K562 (cell line): ENCODE measurements around the gene ZRANB1. TPM values are rescaled to one million over a fixed set of nuclear protein-coding genes. Genes with fewer than 3 reads are reported as not detected.

Source experiments
- ATAC-seq: fragments of 200-7000 bp; cut with Tn5 transposase; 3 replicates; pipeline ENCODE4 v1.9.1; 2020; ENCODE audit warnings: moderate library complexity
- BruUV-seq: library from RNA; stranded (reverse); fragments of 400-500 nt; replicated peaks from 2 replicates; lab custom pipeline; 2021; lab: Mats Ljungman, UMichigan
- CTCF ChIA-PET: fragments of 300-600 bp; formaldehyde crosslinking; extraction: SDS; loops from one replicate; lab custom pipeline; 2021; ENCODE audit warnings: low intra/inter-chr PET ratio; lab: Yijun Ruan, JAX
- POLR2A ChIA-PET: fragments of 300-600, 350-650 bp; sonication (Branson Sonifier 250); formaldehyde crosslinking; extraction: SDS; loops from one replicate; lab custom pipeline; 2021; ENCODE audit warnings: antibody characterized with exemption, inconsistent platforms; lab: Yijun Ruan, JAX
- DNase-seq, 4 experiments: peaks; one replicate each; pipeline versions ENCODE4 v3.0.0 to v3.0.0-alpha.2; 2011 to 2018; ENCODE audit warnings: low spot score in 3 of 4, mixed read lengths in 3 of 4; ENCODE audit errors: extremely low read depth in 1 of 4
- FAIRE-seq: peaks from 2 replicates; lab custom pipeline; 2011; peaks lifted over from hg19 to GRCh38; lab: Jason Lieb, UNC
- H2AFZ ChIP-seq: 2 replicates; pipeline ENCODE4 v1.6.0; 2011; ENCODE audit warnings: low read depth, low read length, control low read depth, inconsistent platforms
- H3K27ac ChIP-seq: fragments of 200-600 bp; 3 replicates; pipeline ENCODE4 v1.8.0; 2011; ENCODE audit warnings: low read depth, mild to moderate bottlenecking, control low read depth, inconsistent platforms, low read length, moderate library complexity, mixed read lengths; ENCODE audit errors: extremely low read depth
- H3K27me3 ChIP-seq, 2 experiments: fragments of 300-600 bp in 1 of 2; 2 replicates in 1 of 2; 3 replicates in 1 of 2; pipeline versions ENCODE4 v1.6.0 to v1.8.0; 2011; ENCODE audit warnings: inconsistent platforms in 2 of 2, low read length in 2 of 2, mild to moderate bottlenecking in 1 of 2, mixed read lengths in 1 of 2, moderate library complexity in 1 of 2; ENCODE audit not compliant: control insufficient read depth in 2 of 2, insufficient read depth in 2 of 2
- H3K36me3 ChIP-seq: fragments of 300-600 bp; 3 replicates; pipeline ENCODE4 v1.8.0; 2011; ENCODE audit warnings: mild to moderate bottlenecking, low read length, inconsistent platforms; ENCODE audit not compliant: control insufficient read depth, insufficient read depth
- H3K4me1 ChIP-seq, 2 experiments: fragments of 200-600 bp in 1 of 2; replicated peaks in 1 of 2; 2 replicates in 1 of 2; 3 replicates in 1 of 2; pipeline versions ENCODE4 v1.5.1 to v1.8.0; 2011; ENCODE audit warnings: inconsistent platforms in 2 of 2, low read length in 2 of 2, mild to moderate bottlenecking in 1 of 2, mixed read lengths in 1 of 2, moderate library complexity in 1 of 2; ENCODE audit not compliant: control insufficient read depth in 2 of 2, insufficient read depth in 2 of 2
- H3K4me2 ChIP-seq: 2 replicates; pipeline ENCODE4 v1.6.1; 2011; ENCODE audit warnings: low read length, control low read depth, inconsistent platforms, mixed read lengths; ENCODE audit not compliant: insufficient read depth
- H3K4me3 ChIP-seq: fragments of 200-600 bp; sonication (generic), shearing (Covaris generic); 2 replicates; pipeline ENCODE4 v1.5.1; 2016; ENCODE audit warnings: control low read depth, inconsistent platforms
- H3K79me2 ChIP-seq: fragments of 200-600 bp; 3 replicates; pipeline ENCODE4 v1.8.0; 2011; ENCODE audit warnings: low read length, inconsistent platforms; ENCODE audit not compliant: control insufficient read depth, insufficient read depth
- H3K9ac ChIP-seq, 2 experiments: 2 replicates each; pipeline versions ENCODE4 v1.6.0 to v1.6.1; 2011; ENCODE audit warnings: low read depth in 2 of 2, low read length in 2 of 2, control low read depth in 1 of 2, inconsistent platforms in 1 of 2, mild to moderate bottlenecking in 1 of 2, mixed read lengths in 1 of 2; ENCODE audit not compliant: insufficient read depth in 1 of 2
- H3K9me1 ChIP-seq: one replicate; pipeline ENCODE4 v1.6.0; 2011; ENCODE audit warnings: inconsistent platforms, mild to moderate bottlenecking, low read length, moderate library complexity; ENCODE audit not compliant: control insufficient read depth, insufficient read depth
- H3K9me3 ChIP-seq: replicated peaks from 2 replicates; pipeline ENCODE4 v1.5.1; 2011; ENCODE audit warnings: low read depth, low read length, inconsistent platforms; ENCODE audit not compliant: control insufficient read depth, insufficient read depth
- H4K20me1 ChIP-seq: replicated peaks from 2 replicates; pipeline ENCODE4 v1.6.1; 2011; ENCODE audit warnings: low read length, inconsistent platforms, mixed read lengths; ENCODE audit not compliant: control insufficient read depth, insufficient read depth
- BCL6 ChIP-seq: fragments of 250-450 bp; sonication (Bioruptor Pico); IDR thresholded peaks from 2 replicates; pipeline ENCODE4 v1.4.0; 2020
- CREM ChIP-seq: IDR thresholded peaks from 2 replicates; pipeline ENCODE4 v1.6.1; 2014; ENCODE audit warnings: antibody characterized with exemption, low read depth
- ETV6 ChIP-seq, 3 experiments: fragments of 150-350 bp in 1 of 3; sonication (generic) in 1 of 3; formaldehyde crosslinking in 1 of 3; IDR thresholded peaks; 2 replicates each; pipeline versions ENCODE4 v1.6.1 to v1.8.0; 2014 to 2022; ENCODE audit warnings: borderline replicate concordance in 2 of 3, low read depth in 2 of 3, antibody characterized with exemption in 1 of 3, low read length in 1 of 3, mild to moderate bottlenecking in 1 of 3, missing genetic modification reagents in 1 of 3
- FOXK2 ChIP-seq, 2 experiments: fragments of 450-650 bp; IDR thresholded peaks in 1 of 2; conservative IDR thresholded peaks in 1 of 2; 2 replicates each; pipeline ENCODE4 v1.6.1; 2016; ENCODE audit warnings: low read depth in 2 of 2, mild to moderate bottlenecking in 1 of 2
- IFI16 ChIP-seq: fragments of 250-450 bp; sonication (Bioruptor Pico); IDR thresholded peaks from 2 replicates; pipeline ENCODE4 v2.1.2; 2022; ENCODE audit warnings: mild to moderate bottlenecking, inconsistent platforms
- KDM2B ChIP-seq: fragments of 250-450 bp; sonication (Bioruptor Pico); IDR thresholded peaks from 2 replicates; pipeline ENCODE4 v1.8.0; 2021; ENCODE audit warnings: mild to moderate bottlenecking, moderate library complexity
- KLF16 ChIP-seq: IDR thresholded peaks from 2 replicates; pipeline ENCODE4 v1.6.1; 2016; ENCODE audit warnings: antibody characterized with exemption
- MAFG ChIP-seq: fragments of 450-650 bp; conservative IDR thresholded peaks from 2 replicates; pipeline ENCODE4 v1.6.1; 2016; ENCODE audit warnings: missing genetic modification characterization, missing compliant biosample characterization
- PHF20 ChIP-seq: fragments of 450-650 bp; IDR thresholded peaks from 2 replicates; pipeline ENCODE4 v1.6.1; 2018; ENCODE audit not compliant: partially characterized antibody
- POLR3A ChIP-seq: IDR thresholded peaks from 2 replicates; pipeline ENCODE4 v1.6.1; 2011; ENCODE audit warnings: borderline replicate concordance, mild to moderate bottlenecking, moderate library complexity; ENCODE audit not compliant: insufficient read length, insufficient read depth; ENCODE audit errors: extremely low read depth
- POU5F1 ChIP-seq: fragments of 150-350 bp; IDR thresholded peaks from 2 replicates; pipeline ENCODE4 v1.6.1; 2014; ENCODE audit warnings: borderline replicate concordance, low read length, low read depth, mild to moderate bottlenecking; ENCODE audit not compliant: partially characterized antibody
- SIX5 ChIP-seq, 2 experiments: IDR thresholded peaks; 2 replicates each; pipeline ENCODE4 v1.6.1; 2011; ENCODE audit warnings: low read length in 2 of 2, borderline replicate concordance in 1 of 2, low read depth in 1 of 2, mild to moderate bottlenecking in 1 of 2, moderate library complexity in 1 of 2; ENCODE audit not compliant: insufficient read depth in 1 of 2
- ZNF589 ChIP-seq: fragments of 200-800 bp; sonication (Bioruptor generic); IDR thresholded peaks from 2 replicates; pipeline ENCODE4 v1.6.1; 2016; ENCODE audit warnings: low read depth, missing genetic modification characterization, missing compliant biosample characterization
- ZNF717 ChIP-seq: fragments of 250-450 bp; sonication (Bioruptor Pico); IDR thresholded peaks from 2 replicates; pipeline ENCODE4 v1.5.0; 2021
- WGBS: fragments of 100-300 bp; shearing (Covaris generic); methylation state at CpG from one replicate; pipeline ENCODE4 v1.1.6; 2016; ENCODE audit warnings: low coverage, mixed read lengths; ENCODE audit not compliant: insufficient coverage; ENCODE audit errors: missing lambda C conversion rate; 5-methylcytosine and 5-hydroxymethylcytosine counted together
- in situ Hi-C: fragments of 300-500 bp; cut with MboI; formaldehyde crosslinking; loops from 4 replicates; pipeline ENCODE4 v1.15.0; 2018; ENCODE audit warnings: inconsistent platforms, mixed read lengths
- intact Hi-C: fragments of 100-400 bp; cut with micrococcal nuclease; formaldehyde crosslinking; loops from 2 replicates; pipeline ENCODE4 v1.14.2; 2022
- polyA plus RNA-seq, 8 experiments: library from polyadenylated mRNA; depleted of rRNA in 4 of 8; stranded (reverse) in 5 of 8; unstranded in 3 of 8; fragments of >200 nt; fragmentation: Nextera tagmentation in 2 of 8; fragmentation: Illumina TruSeq in 1 of 8; extraction: Ambion mirVana in 2 of 8; extraction: Trizol in 1 of 8; gene quantifications; 2 replicates each; pipeline versions ENCODE4 v1.2.1 to v1.2.3, GENCODE V29; 2011 to 2014; ENCODE audit warnings: inconsistent platforms in 1 of 8, missing spikeins in 1 of 8
- total RNA-seq, 7 experiments: library from RNA; depleted of rRNA in 6 of 7; stranded (reverse); fragments of >200 nt in 6 of 7; fragmentation: Illumina TruSeq in 2 of 7; extraction: Trizol in 2 of 7; gene quantifications; 2 replicates each; pipeline versions ENCODE4 v1.2.1 to v1.2.3, GENCODE V29; 2011 to 2021; ENCODE audit warnings: low replicate concordance in 1 of 7
- TF ChIP-seq, protein P1 (sequence below): sonication (generic); formaldehyde crosslinking; IDR thresholded peaks from 2 replicates; pipeline ENCODE4 v1.8.0; 2022; ENCODE audit warnings: missing genetic modification reagents, mild to moderate bottlenecking, moderate library complexity, borderline replicate concordance
- TF ChIP-seq, protein P2 (sequence below): fragments of 450-650 bp; IDR thresholded peaks from 2 replicates; pipeline ENCODE4 v1.6.1; 2017; ENCODE audit warnings: antibody characterized with exemption, mild to moderate bottlenecking

Gene ZRANB1
- total and polyA plus RNA-seq, 9 of the 15 experiments (the other 6 are each of a cell fraction or from before 2014, with no cell fraction given) = 0.07 to 1.1 (median 0.64) TPM

DNA sequence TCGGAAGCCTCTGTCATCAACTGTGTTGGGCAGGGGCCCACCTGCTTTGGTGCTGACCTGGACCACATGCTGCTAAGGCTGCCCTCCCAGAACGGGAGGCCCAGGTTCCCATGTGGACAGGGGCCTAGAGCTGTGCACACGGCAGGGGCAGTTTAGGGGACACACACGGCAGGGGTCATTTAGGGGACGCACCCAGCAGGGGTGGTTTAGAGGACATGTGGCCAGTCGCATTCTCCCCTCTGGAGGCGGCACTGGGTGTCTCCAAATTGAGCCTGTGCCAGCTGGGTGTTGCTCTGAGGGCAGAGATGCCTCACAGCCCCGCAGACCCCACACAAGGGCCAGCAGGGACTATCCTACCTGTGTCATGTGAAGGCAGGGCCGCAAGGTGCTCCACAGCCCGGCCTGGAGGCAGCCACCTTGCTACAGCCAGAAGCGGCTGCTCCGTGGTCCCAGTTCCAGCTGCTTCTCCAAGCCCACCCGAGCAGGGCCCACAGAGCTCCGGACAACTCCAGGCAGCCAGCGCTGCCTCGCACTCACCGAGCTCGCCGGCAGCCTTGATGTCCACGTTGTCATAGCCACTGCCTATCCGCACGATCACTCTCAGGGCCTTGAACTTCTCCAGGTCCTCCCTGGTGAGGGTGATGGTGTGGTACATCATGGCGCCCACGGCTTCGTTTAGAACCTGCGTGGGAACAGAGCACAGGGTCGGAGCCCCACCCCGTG lies 60.7 kb downstream of the ZRANB1 start:
- no peak for ATAC-seq
- H3K9me3 ChIP-seq = no peaks in the 10 kb centered on the region
- WGBS = no CpG with 5 or more reads among the region's 28 CpGs
- ChIA-PET POLR2A (no interaction called here), CTCF (no interaction called here)
- no peak overlapping the region for H3K27ac ChIP-seq
- no peak overlapping the region for H3K4me2 ChIP-seq
- no peak for FAIRE-seq
- BruUV-seq = no TSS peak
- in situ Hi-C loops (no loop called here), intact Hi-C loops (no loop called here)
- no peak overlapping the region for H3K4me3 ChIP-seq
- H3K27me3 ChIP-seq = no peaks in the 10 kb centered on the region
- no peak for DNase-seq
- no peaks in the 10 kb centered on the region for H3K79me2 ChIP-seq
- H3K9ac ChIP-seq = no peak overlapping the region
- H2AFZ ChIP-seq = no peak overlapping the region
- H4K20me1 ChIP-seq = no peaks in the 10 kb centered on the region
- H3K36me3 ChIP-seq = no peaks in the 10 kb centered on the region
- H3K9me1 ChIP-seq = no peaks in the 10 kb centered on the region
- no peaks in the 10 kb centered on the region for H3K4me1 ChIP-seq
- TF ChIP-seq, protein P1, sequence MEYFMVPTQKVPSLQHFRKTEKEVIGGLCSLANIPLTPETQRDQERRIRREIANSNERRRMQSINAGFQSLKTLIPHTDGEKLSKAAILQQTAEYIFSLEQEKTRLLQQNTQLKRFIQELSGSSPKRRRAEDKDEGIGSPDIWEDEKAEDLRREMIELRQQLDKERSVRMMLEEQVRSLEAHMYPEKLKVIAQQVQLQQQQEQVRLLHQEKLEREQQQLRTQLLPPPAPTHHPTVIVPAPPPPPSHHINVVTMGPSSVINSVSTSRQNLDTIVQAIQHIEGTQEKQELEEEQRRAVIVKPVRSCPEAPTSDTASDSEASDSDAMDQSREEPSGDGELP (CRISPR knock-in tag) = no peak
- TF ChIP-seq, protein P2, sequence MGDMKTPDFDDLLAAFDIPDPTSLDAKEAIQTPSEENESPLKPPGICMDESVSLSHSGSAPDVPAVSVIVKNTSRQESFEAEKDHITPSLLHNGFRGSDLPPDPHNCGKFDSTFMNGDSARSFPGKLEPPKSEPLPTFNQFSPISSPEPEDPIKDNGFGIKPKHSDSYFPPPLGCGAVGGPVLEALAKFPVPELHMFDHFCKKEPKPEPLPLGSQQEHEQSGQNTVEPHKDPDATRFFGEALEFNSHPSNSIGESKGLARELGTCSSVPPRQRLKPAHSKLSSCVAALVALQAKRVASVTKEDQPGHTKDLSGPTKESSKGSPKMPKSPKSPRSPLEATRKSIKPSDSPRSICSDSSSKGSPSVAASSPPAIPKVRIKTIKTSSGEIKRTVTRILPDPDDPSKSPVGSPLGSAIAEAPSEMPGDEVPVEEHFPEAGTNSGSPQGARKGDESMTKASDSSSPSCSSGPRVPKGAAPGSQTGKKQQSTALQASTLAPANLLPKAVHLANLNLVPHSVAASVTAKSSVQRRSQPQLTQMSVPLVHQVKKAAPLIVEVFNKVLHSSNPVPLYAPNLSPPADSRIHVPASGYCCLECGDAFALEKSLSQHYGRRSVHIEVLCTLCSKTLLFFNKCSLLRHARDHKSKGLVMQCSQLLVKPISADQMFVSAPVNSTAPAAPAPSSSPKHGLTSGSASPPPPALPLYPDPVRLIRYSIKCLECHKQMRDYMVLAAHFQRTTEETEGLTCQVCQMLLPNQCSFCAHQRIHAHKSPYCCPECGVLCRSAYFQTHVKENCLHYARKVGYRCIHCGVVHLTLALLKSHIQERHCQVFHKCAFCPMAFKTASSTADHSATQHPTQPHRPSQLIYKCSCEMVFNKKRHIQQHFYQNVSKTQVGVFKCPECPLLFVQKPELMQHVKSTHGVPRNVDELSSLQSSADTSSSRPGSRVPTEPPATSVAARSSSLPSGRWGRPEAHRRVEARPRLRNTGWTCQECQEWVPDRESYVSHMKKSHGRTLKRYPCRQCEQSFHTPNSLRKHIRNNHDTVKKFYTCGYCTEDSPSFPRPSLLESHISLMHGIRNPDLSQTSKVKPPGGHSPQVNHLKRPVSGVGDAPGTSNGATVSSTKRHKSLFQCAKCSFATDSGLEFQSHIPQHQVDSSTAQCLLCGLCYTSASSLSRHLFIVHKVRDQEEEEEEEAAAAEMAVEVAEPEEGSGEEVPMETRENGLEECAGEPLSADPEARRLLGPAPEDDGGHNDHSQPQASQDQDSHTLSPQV = no peak
- no peak for TF ChIP-seq MAFG
- no peak for TF ChIP-seq POLR3A
- TF ChIP-seq IFI16 (CRISPR knock-in tag) = no peak
- no peak for TF ChIP-seq PHF20
- no peak for TF ChIP-seq CREM
- no peak for TF ChIP-seq ZNF589 (CRISPR knock-in tag)
- no peak for TF ChIP-seq POU5F1
- no peak for TF ChIP-seq BCL6 (CRISPR knock-in tag)
- no peak for TF ChIP-seq FOXK2 (conservative IDR thresholded peaks at IDR 0.05 in 1 of 2, IDR thresholded peaks at IDR 0.05 in 1 of 2; ENCODE audit: low read depth in 2 of 2)
- no peak for TF ChIP-seq ZNF717
- TF ChIP-seq KLF16 = no peak
- TF ChIP-seq KDM2B = no peak
- TF ChIP-seq SIX5 (IDR thresholded peaks at IDR 0.05; ENCODE audit: borderline replicate concordance in 1 of 2, insufficient read depth in 1 of 2, low read depth in 1 of 2, low read length in 2 of 2) = no peak
- TF ChIP-seq ETV6 (IDR thresholded peaks at IDR 0.05; ENCODE audit: borderline replicate concordance in 1 of 2, low read depth in 2 of 2, low read length in 1 of 2) = no peak
- no peak for TF ChIP-seq ETV6 (CRISPR knock-in tag; IDR thresholded peaks at IDR 0.05; ENCODE audit: borderline replicate concordance)
